Erythroblast (primary cell): ENCODE data around the gene CDK14.

Source experiments
- GATA1 ChIP-seq: IDR thresholded peaks from 2 replicates; pipeline ENCODE4 v1.6.1; 2011; ENCODE audit warnings: low read depth, mild to moderate bottlenecking, control low read depth, low read length, moderate library complexity
- POLR2A ChIP-seq: IDR thresholded peaks from 2 replicates; pipeline ENCODE4 v1.6.1; 2011; ENCODE audit warnings: mild to moderate bottlenecking, low read length

- TF ChIP-seq POLR2A (no peak), GATA1 (no peak)
Observed at GRCh38 chr7:91041141-91041540, 445.0 kb downstream of the CDK14 start.
